ENCODE measurements around the gene CADM2.

GRCh38 chr3:85502148-85502875 lies 543.5 kb downstream of the CADM2 start:
- TF ChIP-seq CTCF (IDR thresholded peaks at IDR 0.05) (no peak), POLR2A (IDR thresholded peaks at IDR 0.05; ENCODE audit: low read depth) (no peak)
